SK-N-SH (cell line): ENCODE data around the gene RAB22A. TPM values are rescaled to one million over a fixed set of nuclear protein-coding genes. Genes with fewer than 3 reads are reported as not detected.

ENCODE experiments used
- CTCF ChIA-PET: fragments of 300-600, 350-600 bp; formaldehyde crosslinking; extraction: SDS; loops from one replicate; lab custom pipeline; 2021; lab: Yijun Ruan, JAX
- POLR2A ChIA-PET: fragments of 350-600 bp; sonication (Branson Sonifier 250); formaldehyde crosslinking; extraction: SDS; loops from one replicate; lab custom pipeline; 2020; ENCODE audit warnings: antibody characterized with exemption, inconsistent platforms; lab: Yijun Ruan, JAX
- DNase-seq: peaks from one replicate; pipeline ENCODE4 v3.0.0; 2012
- H2AFZ ChIP-seq: fragments of 200-600 bp; sonication (generic); 2 replicates; pipeline ENCODE4 v1.8.1; 2016; ENCODE audit warnings: antibody characterized with exemption, mild to moderate bottlenecking, low read depth
- H3F3A ChIP-seq: fragments of 200-600 bp; sonication (generic); replicated peaks from 2 replicates; pipeline ENCODE3; 2016; ENCODE audit warnings: antibody characterized with exemption, mild to moderate bottlenecking; ENCODE audit not compliant: insufficient read depth
- H3K27ac ChIP-seq, 2 experiments: fragments of 200-500 bp in 1 of 2; fragments of 200-600 bp in 1 of 2; sonication (Bioruptor generic) in 1 of 2; sonication (generic), shearing (Covaris generic) in 1 of 2; 2 replicates each; pipeline versions ENCODE4 v1.5.1 to v1.6.1; 2014 to 2016; ENCODE audit warnings: low read depth in 2 of 2, inconsistent platforms in 1 of 2, low read length in 1 of 2, mild to moderate bottlenecking in 1 of 2, mixed read lengths in 1 of 2
- H3K27me3 ChIP-seq: fragments of 200-600 bp; sonication (generic), shearing (Covaris generic); 2 replicates; pipeline ENCODE4 v1.6.1; 2016; ENCODE audit warnings: mixed run types; ENCODE audit not compliant: insufficient read depth
- H3K36me3 ChIP-seq, 2 experiments: fragments of 200-500 bp in 1 of 2; fragments of 200-600 bp in 1 of 2; sonication (Bioruptor generic) in 1 of 2; sonication (generic) in 1 of 2; replicated peaks in 1 of 2; 2 replicates each; pipeline versions ENCODE3 to v1.5.1; 2014 to 2016; ENCODE audit warnings: low read length in 1 of 2, mild to moderate bottlenecking in 1 of 2; ENCODE audit not compliant: insufficient read depth in 2 of 2, control insufficient read depth in 1 of 2
- H3K4me1 ChIP-seq, 2 experiments: fragments of 200-500 bp in 1 of 2; fragments of 200-600 bp in 1 of 2; sonication (Bioruptor generic) in 1 of 2; sonication (generic), shearing (Covaris generic) in 1 of 2; 2 replicates each; pipeline versions ENCODE4 v1.5.1 to v1.6.1; 2014 to 2016; ENCODE audit warnings: low read depth in 1 of 2, low read length in 1 of 2, mixed run types in 1 of 2; ENCODE audit not compliant: insufficient read depth in 2 of 2, control insufficient read depth in 1 of 2
- H3K4me2 ChIP-seq: fragments of 200-600 bp; sonication (generic), shearing (Covaris generic); 2 replicates; pipeline ENCODE4 v1.6.1; 2017; ENCODE audit warnings: mixed run types
- H3K4me3 ChIP-seq, 2 experiments: fragments of 200-500 bp in 1 of 2; fragments of 200-600 bp in 1 of 2; sonication (Bioruptor generic) in 1 of 2; sonication (generic), shearing (Covaris generic) in 1 of 2; 2 replicates each; pipeline versions ENCODE4 v1.5.1 to v1.8.1; 2014 to 2016; ENCODE audit warnings: low read depth in 2 of 2, inconsistent platforms in 1 of 2, low read length in 1 of 2, mild to moderate bottlenecking in 1 of 2, mixed read lengths in 1 of 2, moderate library complexity in 1 of 2
- H3K79me2 ChIP-seq: fragments of 200-600 bp; sonication (generic); 2 replicates; pipeline ENCODE4 v1.8.1; 2017; ENCODE audit warnings: mild to moderate bottlenecking; ENCODE audit not compliant: insufficient read depth
- H3K9ac ChIP-seq: fragments of 200-600 bp; sonication (generic); 2 replicates; pipeline ENCODE4 v1.6.1; 2017; ENCODE audit warnings: mixed run types
- H3K9me2 ChIP-seq: fragments of 200-600 bp; sonication (generic); 2 replicates; pipeline ENCODE4 v1.6.1; 2017; ENCODE audit warnings: mixed run types
- H3K9me3 ChIP-seq: fragments of 200-600 bp; sonication (generic); 2 replicates; pipeline ENCODE4 v1.6.1; 2017; ENCODE audit warnings: mixed run types, mild to moderate bottlenecking, moderate library complexity
- H4K20me1 ChIP-seq: fragments of 200-600 bp; sonication (generic); 2 replicates; pipeline ENCODE4 v1.6.1; 2017; ENCODE audit warnings: mild to moderate bottlenecking, mixed run types; ENCODE audit not compliant: insufficient read depth
- CTCF ChIP-seq: fragments of 200-600 bp; sonication (generic); IDR thresholded peaks from 2 replicates; pipeline ENCODE4 v1.6.1; 2017; ENCODE audit warnings: antibody characterized with exemption, mild to moderate bottlenecking, moderate library complexity
- EP300 ChIP-seq, 2 experiments: IDR thresholded peaks; 2 replicates each; pipeline versions ENCODE4 v1.4.0 to v1.6.1; 2012; ENCODE audit warnings: borderline replicate concordance in 1 of 2, low read depth in 1 of 2, low read length in 1 of 2
- FOSL2 ChIP-seq: IDR thresholded peaks from 2 replicates; pipeline ENCODE4 v1.4.0; 2012; ENCODE audit warnings: low read depth, mild to moderate bottlenecking, moderate library complexity, borderline replicate concordance
- FOXJ3 ChIP-seq: sonication (generic); formaldehyde crosslinking; IDR thresholded peaks from 2 replicates; pipeline ENCODE4 v1.5.1; 2020; ENCODE audit warnings: mild to moderate bottlenecking, missing genetic modification reagents
- GATA2 ChIP-seq: sonication (generic); formaldehyde crosslinking; IDR thresholded peaks from 2 replicates; pipeline ENCODE4 v1.5.0; 2020; ENCODE audit warnings: mild to moderate bottlenecking, missing genetic modification reagents
- JUND ChIP-seq: IDR thresholded peaks from 2 replicates; pipeline ENCODE4 v1.4.0; 2012
- MAX ChIP-seq: IDR thresholded peaks from 2 replicates; pipeline ENCODE4 v1.4.0; 2012; ENCODE audit warnings: low read depth
- MEF2A ChIP-seq: IDR thresholded peaks from 2 replicates; pipeline ENCODE4 v1.4.0; 2012; ENCODE audit warnings: low read depth, borderline replicate concordance
- NFIC ChIP-seq: IDR thresholded peaks from 2 replicates; pipeline ENCODE4 v1.4.0; 2012; ENCODE audit warnings: borderline replicate concordance
- RAD21 ChIP-seq: IDR thresholded peaks from 2 replicates; pipeline ENCODE4 v1.6.1; 2012; ENCODE audit warnings: mild to moderate bottlenecking, low read length
- RCOR1 ChIP-seq: fragments of 150-350 bp; IDR thresholded peaks from 2 replicates; pipeline ENCODE4 v1.6.1; 2017; ENCODE audit warnings: antibody characterized with exemption, low read length
- RFX5 ChIP-seq: IDR thresholded peaks from 2 replicates; pipeline ENCODE4 v1.6.1; 2012; ENCODE audit warnings: mild to moderate bottlenecking, improper control_type of control experiment, low read length
- SMC3 ChIP-seq: IDR thresholded peaks from 2 replicates; pipeline ENCODE4 v1.6.1; 2012; ENCODE audit warnings: low read depth, low read length, improper control_type of control experiment
- TAF1 ChIP-seq: IDR thresholded peaks from 2 replicates; pipeline ENCODE4 v1.6.1; 2012; ENCODE audit warnings: low read depth, mild to moderate bottlenecking, low read length, moderate library complexity, borderline replicate concordance
- TCF12 ChIP-seq: IDR thresholded peaks from 2 replicates; pipeline ENCODE4 v1.4.0; 2012
- TEAD4 ChIP-seq: IDR thresholded peaks from 2 replicates; pipeline ENCODE4 v1.4.0; 2012; ENCODE audit warnings: mild to moderate bottlenecking, borderline replicate concordance; ENCODE audit not compliant: insufficient read depth
- USF2 ChIP-seq: fragments of 150-350 bp; IDR thresholded peaks from 2 replicates; pipeline ENCODE4 v1.6.1; 2017; ENCODE audit warnings: antibody characterized with exemption, low read length, low read depth, borderline replicate concordance
- ZBTB33 ChIP-seq: IDR thresholded peaks from 2 replicates; pipeline ENCODE4 v1.4.0; 2012; ENCODE audit warnings: low read depth, borderline replicate concordance
- WGBS: methylation state at CpG from one replicate; pipeline ENCODE4 v1.1.6; 2017; ENCODE audit warnings: low lambda C conversion rate; 5-methylcytosine and 5-hydroxymethylcytosine counted together
- polyA plus RNA-seq, 3 experiments: library from polyadenylated mRNA; depleted of rRNA; stranded (reverse); fragments of >200 nt; gene quantifications; 2 replicates each; pipeline ENCODE4 v1.2.3, GENCODE V29; 2012

RAB22A gene
- polyA plus RNA-seq, 1 of the 3 experiments (the other 2 are of a cell fraction), result 10.7 TPM

- no peaks in the 10 kb centered on the region for H4K20me1 ChIP-seq
- H3K9me3 ChIP-seq, result no peaks in the 10 kb centered on the region
- POLR2A ChIA-PET, result no interaction called here
- H3K9ac ChIP-seq, result no peak overlapping the region
- H3K79me2 ChIP-seq, result no peaks in the 10 kb centered on the region
- no peaks in the 10 kb centered on the region for H3K9me2 ChIP-seq
- H3K4me3 ChIP-seq, result no peak overlapping the region
- H3K27ac ChIP-seq, result no peak overlapping the region
- peak overlapping the region; percentile 51; the same call in 1 of the 2 replicates for H2AFZ ChIP-seq
- H3K4me2 ChIP-seq, result no peak overlapping the region
- peaks cover 6% of the 10 kb centered on the region for H3F3A ChIP-seq
- H3K4me1 ChIP-seq, result peaks cover 0 to 3% of the 10 kb centered on the region in 2 experiments; a peak in 1 of 4 replicates
- TF ChIP-seq ZBTB33, result no peak
- TF ChIP-seq TAF1, result no peak
- TF ChIP-seq SMC3, result no peak
- no peak for TF ChIP-seq FOXJ3 (CRISPR knock-in tag)
- no peak for TF ChIP-seq EP300 (IDR thresholded peaks at IDR 0.05; ENCODE audit: borderline replicate concordance in 1 of 2, low read depth in 1 of 2, low read length in 1 of 2)
- TF ChIP-seq MAX, result no peak
- no peak for TF ChIP-seq TCF12
- no peak for TF ChIP-seq RFX5
- TF ChIP-seq TEAD4, result no peak
- no peak for TF ChIP-seq USF2
- no peak for TF ChIP-seq CTCF
- no peak for TF ChIP-seq JUND
- TF ChIP-seq RCOR1, result no peak
- no peak for TF ChIP-seq GATA2
- TF ChIP-seq NFIC, result no peak
- no peak for TF ChIP-seq RAD21
- TF ChIP-seq MEF2A, result no peak
- no peak for TF ChIP-seq FOSL2
- no peaks in the 10 kb centered on the region for H3K27me3 ChIP-seq
- CTCF ChIA-PET, result interaction anchor here (1.1 kb wide), 1 partner anchor 14 kb away, joined by 3 read pairs; no protein-coding TSS in a partner anchor
- 84% methylated on average over 8 of the region's 8 CpGs for WGBS
- no peaks in the 10 kb centered on the region for H3K36me3 ChIP-seq
- no peak for DNase-seq
These were observed 65.6 kb downstream of the RAB22A start for GRCh38 chr20:58374906-58375758.
